Fibroblast of skin of right quadriceps (primary cell): ENCODE measurements around the gene ADGRF4.

ENCODE experiments used
- DNase-seq: peaks from one replicate; pipeline ENCODE4 v3.0.0-alpha.2; 2013

Gene ADGRF4, protein sequence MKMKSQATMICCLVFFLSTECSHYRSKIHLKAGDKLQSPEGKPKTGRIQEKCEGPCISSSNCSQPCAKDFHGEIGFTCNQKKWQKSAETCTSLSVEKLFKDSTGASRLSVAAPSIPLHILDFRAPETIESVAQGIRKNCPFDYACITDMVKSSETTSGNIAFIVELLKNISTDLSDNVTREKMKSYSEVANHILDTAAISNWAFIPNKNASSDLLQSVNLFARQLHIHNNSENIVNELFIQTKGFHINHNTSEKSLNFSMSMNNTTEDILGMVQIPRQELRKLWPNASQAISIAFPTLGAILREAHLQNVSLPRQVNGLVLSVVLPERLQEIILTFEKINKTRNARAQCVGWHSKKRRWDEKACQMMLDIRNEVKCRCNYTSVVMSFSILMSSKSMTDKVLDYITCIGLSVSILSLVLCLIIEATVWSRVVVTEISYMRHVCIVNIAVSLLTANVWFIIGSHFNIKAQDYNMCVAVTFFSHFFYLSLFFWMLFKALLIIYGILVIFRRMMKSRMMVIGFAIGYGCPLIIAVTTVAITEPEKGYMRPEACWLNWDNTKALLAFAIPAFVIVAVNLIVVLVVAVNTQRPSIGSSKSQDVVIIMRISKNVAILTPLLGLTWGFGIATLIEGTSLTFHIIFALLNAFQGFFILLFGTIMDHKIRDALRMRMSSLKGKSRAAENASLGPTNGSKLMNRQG

DNA sequence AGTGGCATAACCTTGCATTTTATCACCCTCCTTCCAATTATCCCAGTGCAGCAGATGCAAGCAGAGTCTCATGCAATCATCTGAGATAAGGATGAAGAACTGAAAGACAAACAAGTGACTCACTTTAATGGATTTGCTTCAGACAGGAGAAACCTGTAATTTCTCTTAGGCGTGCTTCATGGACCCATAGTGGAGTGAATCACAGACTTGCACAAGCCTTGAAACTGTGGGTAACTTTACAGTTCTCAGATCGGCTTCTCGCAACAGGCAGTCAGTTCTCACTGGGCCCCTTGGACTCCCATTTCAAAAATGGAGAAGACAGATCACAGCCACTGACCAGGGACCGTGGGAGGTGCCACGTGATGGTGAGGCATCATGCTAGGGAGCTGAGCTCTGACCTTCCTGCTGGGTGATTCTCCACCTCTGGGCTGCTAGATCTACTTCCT, at the start of gene ADGRF4:
ADGRF4 (plus strand) TSS at position 239 of the 446 bp plus-strand sequence. CDS start 8,666 bp downstream, outside the sequence.
- DNase-seq, result no peak

DNA sequence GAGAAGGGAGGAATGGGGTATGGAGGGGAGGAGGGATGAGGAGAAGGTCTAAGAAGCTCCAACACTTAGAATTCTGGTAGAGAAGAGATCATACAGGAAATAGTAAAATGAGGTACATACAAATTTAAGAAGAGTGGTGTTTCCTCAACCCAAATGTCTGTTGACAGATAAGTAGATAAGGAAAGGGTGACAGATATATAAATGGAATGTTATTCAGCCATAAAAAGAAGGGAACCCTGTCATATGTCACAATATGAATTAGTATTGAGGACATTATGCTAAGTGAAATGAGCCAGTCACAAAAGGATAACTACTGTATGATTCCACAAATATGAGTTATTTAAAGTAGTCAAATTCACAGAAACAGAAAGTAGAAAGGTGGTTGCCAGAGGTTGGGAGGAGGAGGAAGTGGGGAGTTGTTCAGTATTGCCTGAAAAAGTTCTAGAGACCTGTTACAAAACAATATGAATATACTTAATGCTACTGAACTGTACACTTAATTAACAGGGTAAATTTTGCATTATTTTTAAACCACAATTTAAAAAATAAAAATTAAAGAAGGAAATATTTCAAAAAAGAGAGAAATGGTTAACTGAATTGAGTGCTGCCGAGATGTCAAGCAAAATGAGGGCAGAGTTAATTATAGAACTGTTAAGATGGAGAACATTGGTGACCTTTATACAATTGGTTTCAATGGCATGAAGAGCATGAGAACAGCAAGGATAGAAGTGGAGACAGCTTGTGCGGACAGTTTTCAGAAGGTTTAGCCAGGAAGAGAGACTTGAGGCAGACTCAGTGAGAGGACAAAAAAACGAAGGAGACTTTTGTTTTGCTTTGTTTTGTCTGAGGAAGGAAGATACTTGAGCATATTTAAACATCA, 47.6 kb upstream of the ADGRF4 start:
- DNase-seq, result no peak

DNA sequence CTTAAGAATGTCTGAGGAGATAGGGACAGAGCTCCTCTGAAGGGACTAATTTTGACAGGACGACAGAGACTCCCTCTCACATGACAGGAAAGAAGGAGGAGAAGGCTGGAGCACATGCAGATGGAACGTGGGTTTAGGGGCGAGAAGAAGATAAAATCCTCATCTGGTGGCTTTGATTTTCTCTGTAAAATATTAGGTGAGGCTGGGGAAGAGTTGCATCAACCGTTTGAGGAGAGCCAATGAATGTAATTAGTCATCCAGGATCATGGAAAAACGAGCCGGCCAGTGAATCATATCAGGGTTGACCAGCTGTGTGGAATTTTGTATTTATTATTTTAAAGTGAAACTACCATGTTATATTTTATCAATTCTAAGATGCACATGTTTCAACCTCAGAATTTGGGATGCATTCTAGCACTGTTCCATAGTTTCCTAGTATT, 46.9 kb upstream of the ADGRF4 start:
- peak; percentile 46 for DNase-seq

DNA sequence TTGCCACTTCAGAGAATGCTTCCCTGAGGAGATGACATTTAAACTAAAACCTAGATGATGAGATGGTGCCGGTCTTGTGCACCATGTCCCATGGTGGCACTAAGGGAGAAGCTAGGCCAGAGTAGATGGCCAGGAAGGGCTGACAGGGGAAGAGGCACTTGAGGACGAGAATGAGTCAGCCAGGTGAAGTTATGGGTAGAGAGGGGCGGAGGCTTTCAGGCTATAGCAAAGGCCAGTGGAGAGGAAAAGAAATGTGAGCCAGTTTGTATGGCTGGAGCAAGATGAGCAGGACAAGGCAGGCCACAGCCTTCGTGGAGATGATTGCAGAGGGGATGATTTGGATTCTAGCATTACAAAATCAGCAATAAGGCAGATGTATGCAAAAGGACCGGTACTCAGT, 44.7 kb upstream of the ADGRF4 start:
- no peak for DNase-seq

DNA sequence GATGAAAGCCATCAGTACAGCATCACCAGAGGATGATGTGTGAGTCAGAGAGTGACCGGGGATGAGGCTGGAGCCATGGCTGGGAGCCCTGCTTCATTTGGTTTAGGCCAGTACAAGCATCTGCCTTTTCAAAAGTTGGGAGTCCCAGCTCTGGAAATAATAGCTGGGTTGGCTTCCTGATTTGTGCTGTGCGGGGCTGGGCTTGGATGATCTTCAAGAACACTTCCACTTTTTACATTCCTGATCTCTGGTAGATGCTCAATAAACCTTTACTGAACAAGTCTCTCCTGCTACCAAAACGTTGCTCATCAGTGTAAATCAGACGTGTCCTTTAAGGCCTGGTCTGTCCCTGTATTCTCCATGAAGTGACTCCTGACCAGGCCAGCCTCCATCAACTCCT, 44.1 kb upstream of the ADGRF4 start:
- no peak for DNase-seq

DNA sequence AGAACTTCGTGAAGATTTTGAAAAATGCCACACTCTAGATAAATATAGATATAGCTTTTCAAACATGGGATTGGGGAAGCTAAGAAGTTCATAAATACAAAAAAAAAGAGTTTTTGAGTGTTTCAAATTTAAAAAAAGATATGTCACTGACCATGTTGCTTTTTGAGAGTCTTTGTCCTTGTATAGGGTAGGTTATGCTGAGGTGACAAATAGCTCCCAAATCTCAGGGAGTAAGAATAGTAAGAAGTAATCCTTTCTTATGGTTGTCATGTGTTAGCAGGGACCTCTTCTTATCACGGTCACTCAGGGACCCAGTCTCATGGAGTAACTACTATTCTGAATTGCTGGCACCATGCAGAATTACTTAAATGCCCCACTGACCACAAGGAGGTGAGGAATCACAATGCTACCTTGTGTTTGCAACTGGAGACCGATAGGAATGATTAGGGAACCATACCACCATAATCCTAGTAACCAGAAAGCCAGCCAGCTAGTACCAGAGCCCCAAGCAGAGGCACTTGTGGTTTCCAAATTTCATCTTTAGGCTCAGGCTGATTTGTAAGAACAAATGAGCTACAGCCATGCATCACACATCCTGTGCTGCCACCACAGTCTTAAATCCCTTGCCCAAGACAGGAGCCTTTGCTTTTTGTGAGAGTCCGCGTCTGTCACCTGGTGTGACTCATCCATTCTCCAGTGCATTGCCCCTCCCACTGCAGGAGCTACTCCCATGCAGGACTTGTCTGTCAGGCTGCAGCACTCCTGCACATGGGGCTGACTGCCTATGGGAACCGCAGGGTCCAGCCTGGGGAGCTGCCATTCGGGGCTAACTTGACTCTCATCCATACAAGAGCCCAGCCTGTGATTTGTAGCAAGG, 42.4 kb upstream of the ADGRF4 start:
- peak; percentile 40 for DNase-seq

DNA sequence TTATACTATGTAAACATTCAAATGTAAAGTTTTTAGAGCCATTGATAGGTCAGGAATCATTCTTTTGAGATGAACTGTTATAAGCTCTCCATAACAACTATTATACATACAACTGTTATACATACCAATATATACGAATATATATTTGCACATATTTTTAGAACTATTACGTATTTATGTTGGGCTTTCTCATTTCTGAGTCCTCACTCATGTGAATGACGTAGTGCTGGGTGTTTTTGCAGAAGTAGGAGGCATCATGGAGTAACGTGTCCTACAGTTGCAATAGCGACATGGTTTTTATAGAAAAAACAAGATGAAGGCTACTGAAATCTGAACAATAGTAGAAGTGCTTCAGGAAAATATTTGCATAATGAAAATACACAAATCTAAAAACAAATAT, 36.4 kb upstream of the ADGRF4 start:
- no peak for DNase-seq

DNA sequence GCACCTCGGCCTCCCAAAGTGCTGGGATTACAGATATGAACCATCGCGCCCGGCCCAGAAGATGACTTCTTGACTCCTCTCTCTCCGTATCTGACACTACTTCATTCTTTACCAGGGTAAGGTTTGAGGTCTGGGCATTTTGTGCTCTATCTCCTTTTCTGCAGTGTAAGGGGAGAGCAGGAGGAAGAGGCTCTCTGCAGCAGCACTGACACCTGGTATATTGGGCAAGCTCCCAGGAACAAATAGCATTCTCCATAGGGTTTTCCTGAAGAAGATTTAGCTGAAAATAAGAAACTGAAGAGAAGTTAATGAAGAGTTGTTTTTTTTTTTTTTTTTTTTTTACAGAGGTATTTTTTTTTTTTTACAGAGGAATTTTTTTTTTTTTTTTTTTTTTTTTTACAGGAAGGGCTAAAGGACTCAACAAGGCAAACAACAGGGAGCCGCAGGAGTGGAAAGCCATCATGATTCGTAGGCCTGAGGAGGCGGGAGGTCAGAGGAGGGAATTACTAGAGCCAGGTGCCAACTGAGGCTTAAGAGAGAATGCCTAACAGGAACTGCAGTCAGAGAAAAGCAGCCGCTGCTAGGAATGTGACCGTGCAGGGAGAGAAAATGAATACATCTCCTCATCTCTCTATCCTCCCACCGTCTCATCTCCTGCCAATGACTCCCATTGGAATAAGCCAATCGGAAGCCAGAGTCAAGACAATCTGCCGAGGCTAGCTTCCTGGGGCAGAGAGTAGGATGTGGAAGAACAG, 34.7 kb upstream of the ADGRF4 start:
- DNase-seq, result no peak

DNA sequence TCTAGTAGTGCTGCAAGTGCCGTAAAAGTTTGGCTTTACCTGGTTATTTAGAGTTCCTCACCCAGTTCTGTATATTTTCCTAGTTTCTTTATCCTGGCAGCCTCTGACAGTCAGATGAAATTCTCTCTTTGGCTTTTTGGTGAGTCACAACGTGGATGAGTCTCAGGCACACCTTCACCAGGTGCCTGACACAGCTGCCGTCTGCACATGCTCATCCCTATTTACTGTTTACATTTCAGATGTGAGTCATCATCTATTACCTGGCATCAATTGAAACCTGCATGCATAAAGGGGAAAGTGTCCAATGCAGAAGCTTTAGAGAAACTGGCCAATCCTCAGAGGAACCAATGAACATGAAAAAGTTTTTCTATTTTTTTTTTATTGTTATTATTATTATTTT, 33.3 kb upstream of the ADGRF4 start:
- no peak for DNase-seq

DNA sequence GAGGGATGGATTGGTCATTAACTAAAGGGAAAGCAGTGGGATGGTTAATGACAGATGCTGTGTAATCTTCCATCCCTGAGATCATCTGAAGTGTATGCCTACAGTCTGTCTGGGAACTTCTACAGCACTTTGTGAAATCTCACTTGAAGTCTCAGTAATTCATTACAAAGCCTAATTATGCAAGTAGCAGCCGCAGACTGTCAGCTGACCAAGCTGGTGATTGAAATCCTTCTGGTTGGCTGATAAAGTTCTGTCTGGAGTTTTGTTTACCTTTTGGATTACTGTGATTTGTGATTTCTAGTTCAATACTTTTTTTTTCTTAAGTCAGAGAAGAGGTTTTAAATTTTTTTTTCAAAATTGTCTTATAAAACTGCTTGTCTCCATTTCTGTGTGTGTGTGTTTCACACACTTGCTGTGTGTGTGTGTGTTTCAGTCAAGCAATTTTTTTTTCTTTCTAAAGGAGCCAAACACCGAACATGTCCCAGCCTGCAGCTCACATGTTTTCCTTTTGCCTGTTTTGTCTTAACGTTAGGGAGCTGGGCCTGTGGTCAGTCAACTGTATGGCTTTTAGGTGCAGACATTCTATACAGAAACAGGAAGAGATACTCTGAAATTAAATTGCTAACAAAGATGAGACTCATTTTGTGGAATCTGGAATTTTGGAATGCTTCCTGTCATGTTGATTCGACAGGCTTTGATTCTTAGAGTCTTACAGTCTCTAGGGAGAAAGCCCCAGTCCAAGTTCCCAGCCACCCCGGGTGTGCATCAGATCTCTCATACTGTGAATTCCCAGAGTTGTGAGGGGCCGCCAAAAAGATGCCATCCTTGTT, 28.5 kb upstream of the ADGRF4 start:
- DNase-seq, result peak; percentile 26

DNA sequence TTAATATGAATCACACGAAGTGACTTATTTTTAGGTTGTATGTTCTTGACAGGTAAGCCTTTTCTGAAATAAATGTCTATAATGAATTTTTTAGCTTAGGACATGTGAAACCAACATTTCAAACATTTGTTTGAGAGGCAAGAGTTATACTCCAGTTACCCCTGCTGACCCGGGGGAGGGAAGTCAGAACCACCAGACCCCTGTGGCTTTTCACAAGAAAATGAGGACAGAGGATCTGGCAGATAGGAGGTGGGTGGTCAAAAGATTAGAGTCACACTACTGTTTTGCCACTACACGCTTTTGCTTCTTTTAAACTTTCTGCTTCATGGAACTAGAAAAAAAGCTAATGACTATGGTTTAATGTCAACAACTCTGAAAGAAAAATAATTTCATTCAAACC, 27.5 kb upstream of the ADGRF4 start:
- DNase-seq, result no peak

DNA sequence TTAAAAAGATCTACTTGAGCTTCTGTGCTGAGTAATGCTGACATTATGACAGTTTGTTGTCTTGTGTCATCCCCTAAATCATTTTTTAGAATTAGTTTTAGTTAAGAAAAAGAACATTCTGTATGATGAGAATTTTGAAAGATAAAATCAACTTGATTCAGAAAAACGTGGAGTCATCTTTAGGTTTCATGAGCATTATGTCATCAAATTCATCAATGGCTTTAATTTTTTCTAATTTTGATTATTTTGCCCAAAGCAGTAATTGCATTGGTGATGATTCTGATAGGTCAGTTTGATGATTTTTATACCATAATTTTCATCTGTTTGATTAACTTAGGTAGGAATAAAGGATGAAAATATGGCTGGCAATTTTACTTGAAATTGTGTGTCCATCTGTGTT, 26.6 kb upstream of the ADGRF4 start:
- no peak for DNase-seq

DNA sequence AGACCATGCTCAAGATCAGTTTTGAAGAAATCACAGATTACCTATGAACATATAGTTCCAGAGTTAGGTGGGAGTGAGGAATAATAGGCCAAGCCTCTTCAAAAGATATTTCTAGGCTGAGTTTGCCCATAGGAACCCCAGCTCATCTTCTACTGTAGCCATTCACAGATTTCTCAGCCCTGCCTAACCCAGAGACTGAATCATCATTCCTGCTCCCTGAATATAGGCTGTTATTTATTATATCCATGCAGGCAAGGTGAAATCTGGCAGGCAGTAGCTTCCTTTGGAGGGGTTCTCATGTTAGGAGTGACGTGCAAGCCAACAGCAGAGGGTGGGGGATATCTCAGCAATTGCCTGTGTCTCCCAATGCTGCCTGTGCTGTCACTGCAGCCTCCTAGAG, 25.6 kb upstream of the ADGRF4 start:
- no peak for DNase-seq

DNA sequence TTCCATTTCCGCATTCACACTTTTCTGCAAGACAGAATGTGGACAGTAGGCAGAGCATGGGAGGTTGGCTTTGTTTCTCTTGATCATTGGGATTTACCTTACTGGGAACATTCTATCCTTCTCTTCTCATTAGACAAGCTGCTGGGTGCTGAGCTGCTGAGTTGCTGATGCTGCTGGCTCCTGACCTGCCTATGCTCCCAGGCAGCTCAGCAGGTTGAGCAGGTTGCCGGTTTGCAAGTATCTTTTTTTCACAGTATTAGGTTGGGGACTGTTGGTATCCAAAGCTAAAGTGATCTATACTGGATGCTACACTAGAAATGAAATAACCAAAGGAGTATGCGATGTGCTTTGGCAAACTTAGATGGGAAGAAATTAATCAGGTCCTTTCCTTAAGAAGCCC, 23.7 kb upstream of the ADGRF4 start:
- no peak for DNase-seq

DNA sequence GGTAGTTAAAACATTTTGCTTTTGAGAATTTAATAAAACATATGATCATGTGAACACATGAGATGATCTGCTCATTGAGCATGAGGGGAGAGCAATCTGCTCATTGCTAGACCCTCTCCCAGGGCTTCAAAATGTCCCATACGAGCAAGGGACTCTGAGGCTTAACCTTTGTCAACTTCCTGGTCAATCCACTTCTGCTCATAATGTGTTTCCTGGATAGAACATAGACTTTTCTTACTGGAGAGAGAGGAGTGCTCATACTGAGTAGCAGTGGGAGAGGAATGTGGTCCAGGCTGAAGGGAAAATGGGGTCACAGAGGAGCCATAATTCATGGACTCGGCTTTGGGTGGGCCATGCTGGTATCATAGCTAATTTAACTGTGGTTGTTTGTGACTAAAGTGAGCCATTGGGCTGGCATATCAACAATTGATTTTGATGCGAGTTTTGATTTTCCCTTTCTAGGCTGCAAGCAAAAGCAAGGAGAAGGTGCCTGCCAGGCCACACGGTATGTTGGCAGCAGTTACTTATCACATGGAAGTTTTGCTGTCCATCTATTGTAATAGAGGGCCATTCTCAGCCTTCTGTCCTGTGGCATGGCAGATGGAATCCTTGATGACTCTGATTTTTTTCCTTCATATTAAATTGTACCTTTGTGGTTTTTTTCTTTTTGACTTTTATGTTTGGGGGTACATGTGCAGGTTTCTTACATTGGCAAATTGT, 20.8 kb upstream of the ADGRF4 start:
- no peak for DNase-seq

DNA sequence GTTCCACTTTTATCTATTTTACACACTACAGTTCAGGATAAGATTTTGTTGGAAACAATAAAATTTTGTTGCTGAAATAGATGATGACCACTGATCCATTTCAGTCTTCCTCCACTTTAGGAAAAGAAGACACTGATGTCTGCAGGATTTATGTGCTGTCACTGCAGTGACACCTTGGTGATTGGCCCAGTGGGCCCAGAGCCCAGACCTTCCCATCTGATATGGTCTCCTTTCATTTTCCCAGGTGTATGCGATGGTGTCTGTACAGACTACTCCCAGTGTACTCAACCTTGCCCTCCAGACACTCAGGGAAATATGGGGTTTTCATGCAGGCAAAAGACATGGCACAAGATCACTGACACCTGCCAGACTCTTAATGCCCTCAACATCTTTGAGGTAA, 19.6 kb upstream of the ADGRF4 start:
- DNase-seq, result no peak

DNA sequence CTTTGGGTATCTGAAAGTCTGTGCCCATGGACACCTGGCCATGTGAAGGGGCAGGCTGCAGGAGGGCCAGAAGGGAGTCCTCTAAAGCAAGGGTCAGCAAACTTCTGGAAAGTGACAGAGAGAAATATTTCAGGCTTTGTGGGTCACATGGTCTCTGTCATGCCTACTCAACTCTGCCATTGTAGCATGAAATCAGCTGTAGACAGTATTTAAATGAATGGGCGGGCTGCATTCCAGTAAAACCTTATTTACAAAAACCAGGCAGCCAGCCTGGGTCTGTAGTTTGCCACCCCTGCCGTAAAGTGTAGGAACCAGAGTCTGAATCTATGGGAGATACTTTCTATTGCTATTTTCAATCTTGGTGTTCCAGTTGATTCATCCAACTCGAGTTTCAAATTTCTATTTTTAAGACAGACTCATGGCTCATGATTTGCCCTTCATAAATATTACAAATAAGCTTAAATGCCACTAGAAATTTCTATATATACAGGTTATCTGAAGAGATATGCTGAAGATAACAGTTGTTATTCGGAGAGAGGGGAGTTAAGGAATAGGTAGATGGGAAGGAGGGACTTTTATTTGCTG, 19.0 kb upstream of the ADGRF4 start:
- DNase-seq, result no peak

DNA sequence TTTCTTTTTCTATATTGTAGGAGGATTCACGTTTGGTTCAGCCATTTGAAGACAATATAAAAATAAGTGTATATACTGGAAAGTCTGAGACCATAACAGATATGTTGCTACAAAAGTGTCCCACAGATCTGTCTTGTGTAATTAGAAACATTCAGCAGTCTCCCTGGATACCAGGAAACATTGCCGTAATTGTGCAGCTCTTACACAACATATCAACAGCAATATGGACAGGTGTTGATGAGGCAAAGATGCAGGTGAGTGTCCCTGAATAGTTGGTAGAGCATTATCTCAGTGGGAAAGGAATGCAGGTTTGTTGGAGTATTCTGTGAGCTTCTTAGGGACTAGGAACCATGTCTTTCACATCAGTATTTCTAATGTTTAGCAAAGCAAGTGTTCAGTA, 18.3 kb upstream of the ADGRF4 start:
- no peak for DNase-seq

DNA sequence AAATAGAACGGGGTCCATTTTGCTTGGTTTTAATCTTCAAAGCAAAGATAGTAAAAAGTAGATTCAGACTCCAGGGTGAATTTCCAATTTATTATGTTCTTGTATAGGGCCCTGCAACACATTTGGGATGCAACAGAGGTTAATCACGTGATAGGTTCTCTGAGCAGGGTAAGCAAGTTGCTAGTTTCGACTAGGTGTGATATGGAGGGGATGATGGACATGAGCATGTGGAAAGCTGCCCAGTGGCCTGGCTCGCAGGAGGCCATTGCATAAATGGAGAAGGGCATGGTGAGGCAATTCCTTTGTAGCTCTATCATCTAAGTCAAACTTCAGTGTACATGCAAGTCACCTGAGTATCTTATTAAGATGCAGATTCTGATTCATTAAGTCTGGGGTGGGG, 17.7 kb upstream of the ADGRF4 start:
- DNase-seq, result no peak
